Measurements from ENCODE around the gene FLT4.

GRCh38 chr5:180599590-180599914 is 49.8 kb downstream of the FLT4 start:
- TF ChIP-seq CTCF (IDR thresholded peaks at IDR 0.05): no peak
- no peak for TF ChIP-seq EZH2 (IDR thresholded peaks at IDR 0.05; ENCODE audit: borderline replicate concordance, insufficient read depth, low read depth, low read length, poor library complexity, severe bottlenecking)
